Measurements from ENCODE around the gene PES1.

Gene PES1

DNA sequence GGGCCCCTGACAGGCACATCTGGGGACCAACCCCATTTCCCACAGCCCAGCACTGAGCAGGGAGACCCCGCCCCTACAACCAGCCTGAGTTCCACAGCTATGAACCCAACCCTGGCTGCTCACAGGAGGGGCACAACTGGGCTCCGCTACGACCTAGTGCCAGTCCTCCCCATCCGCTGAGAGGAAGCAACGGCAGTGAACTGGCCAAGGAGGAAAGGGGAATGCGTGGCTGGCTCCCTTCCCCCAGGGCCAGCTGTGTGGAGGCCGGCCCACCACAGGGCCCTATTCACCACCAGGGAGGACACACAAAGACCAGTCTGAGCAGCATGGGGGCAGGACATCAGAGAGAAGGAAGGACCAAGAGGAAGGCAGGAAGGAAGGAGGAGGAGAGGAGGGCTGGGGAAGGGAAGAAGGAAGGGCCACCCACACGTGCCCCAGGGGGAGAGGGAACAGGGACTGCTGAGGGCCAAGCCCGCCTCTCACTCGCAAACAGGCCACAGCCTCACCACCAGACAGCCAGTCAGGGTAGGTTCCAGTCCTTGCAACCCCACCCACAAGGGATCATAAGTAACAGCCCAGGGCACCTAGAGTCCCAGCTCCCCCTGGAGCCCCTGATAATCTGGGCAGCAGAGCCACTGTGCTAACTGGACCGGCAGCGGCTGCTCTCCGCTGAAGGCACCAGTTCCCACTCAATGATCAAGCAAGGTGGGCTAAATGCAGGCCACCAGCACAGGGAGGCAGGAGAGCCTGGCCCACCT lies 8.7 kb downstream of the PES1 start:
- Mint-ChIP-seq H3K36me3 (ENCODE audit: insufficient read depth) (peaks cover 66% of the 10 kb centered on the region), H3K4me3 (no peak overlapping the region)
- ATAC-seq (replicated peaks; ENCODE audit: extremely low read depth, poor library complexity, severe bottlenecking), result no peak

DNA sequence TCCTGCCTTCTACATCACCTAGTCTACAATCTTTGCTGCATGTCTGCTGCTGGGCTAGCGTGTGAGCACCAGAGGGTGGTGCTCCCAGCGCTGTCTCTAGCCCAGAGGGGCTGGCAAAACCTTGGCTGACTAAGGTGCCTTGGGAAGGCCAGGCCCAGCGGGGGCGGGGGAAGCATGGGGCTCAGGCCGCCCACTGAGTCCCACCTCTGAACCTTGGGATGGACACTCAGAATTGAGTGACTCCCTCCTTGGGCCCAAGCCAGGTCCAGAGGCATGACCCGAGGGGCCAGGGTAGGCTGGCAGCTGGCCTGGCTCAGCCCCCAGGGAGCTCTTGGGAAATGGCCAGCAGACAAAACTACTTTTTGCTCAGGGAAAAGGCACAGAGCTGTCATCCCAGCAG lies 9.7 kb downstream of the PES1 start:
- Mint-ChIP-seq H3K36me3 (ENCODE audit: insufficient read depth) (peaks cover 67% of the 10 kb centered on the region), H3K4me3 (no peak overlapping the region)

More for the DNA sequence above, 8.7 kb downstream of the PES1 start:
- DNase-seq (ENCODE audit: low spot score in 2 of 2), result no peak
- Mint-ChIP-seq H3K4me1 (no peaks in the 10 kb centered on the region), H3K27me3 (no peaks in the 10 kb centered on the region), H3K27ac (ENCODE audit: low read depth) (no peak overlapping the region), H3K9me3 (no peaks in the 10 kb centered on the region)

DNA sequence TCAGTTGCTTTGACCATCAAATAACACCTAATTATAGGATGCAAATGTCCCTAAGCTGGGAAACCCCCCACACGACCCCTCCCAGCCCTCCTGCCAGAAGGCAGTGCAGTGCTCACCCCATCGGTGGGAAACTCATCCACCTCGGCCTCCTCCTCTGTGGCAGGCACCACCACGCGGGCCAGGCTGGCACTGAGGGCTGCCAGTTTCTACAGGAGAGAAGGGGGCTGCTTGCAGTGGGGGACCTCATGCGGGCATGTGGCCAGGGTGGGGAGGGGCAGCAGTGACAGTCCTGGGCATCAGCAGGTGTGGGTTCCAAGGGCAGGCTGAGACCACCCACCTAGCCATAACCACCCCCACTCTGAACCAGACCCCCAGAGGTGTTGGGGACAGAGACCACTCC lies 10.8 kb downstream of the PES1 start:
- Mint-ChIP-seq H3K27me3 (no peaks in the 10 kb centered on the region), H3K4me1 (no peaks in the 10 kb centered on the region), H3K36me3 (ENCODE audit: insufficient read depth) (peaks cover 61% of the 10 kb centered on the region), H3K27ac (ENCODE audit: low read depth) (peak overlapping the region; percentile 65), H3K4me3 (no peak overlapping the region), H3K9me3 (no peaks in the 10 kb centered on the region)
- no peak for ATAC-seq (replicated peaks; ENCODE audit: extremely low read depth, poor library complexity, severe bottlenecking)
- no peak for DNase-seq (ENCODE audit: low spot score in 2 of 2)

More for the DNA sequence above, 9.7 kb downstream of the PES1 start:
- ATAC-seq (replicated peaks; ENCODE audit: extremely low read depth, poor library complexity, severe bottlenecking) (no peak), DNase-seq (ENCODE audit: low spot score in 2 of 2) (no peak)
- H3K4me1 Mint-ChIP-seq, result no peaks in the 10 kb centered on the region
- H3K27ac Mint-ChIP-seq (ENCODE audit: low read depth), result no peak overlapping the region
- no peaks in the 10 kb centered on the region for H3K9me3 Mint-ChIP-seq
- no peaks in the 10 kb centered on the region for H3K27me3 Mint-ChIP-seq

DNA sequence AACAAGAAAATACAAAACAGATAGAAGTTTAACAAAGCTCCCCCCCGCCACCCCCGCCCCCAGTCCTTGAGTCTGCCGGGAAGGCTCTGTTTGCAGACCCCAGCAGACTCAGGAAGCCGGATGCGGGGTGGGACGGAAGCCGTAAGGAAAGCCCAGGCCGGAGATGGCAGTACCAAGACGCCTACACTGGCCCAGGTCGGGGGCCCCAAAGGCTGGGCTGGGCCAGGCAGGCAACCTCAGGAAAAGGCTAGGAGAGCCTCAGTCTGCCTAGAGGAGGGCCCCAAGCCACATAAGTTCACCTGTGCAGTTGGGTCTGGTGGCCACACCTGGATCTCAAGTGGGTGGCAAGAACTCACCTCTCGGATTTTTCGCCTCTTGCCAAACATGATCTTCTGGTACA lies 13.2 kb downstream of the PES1 start:
- Mint-ChIP-seq H3K36me3 (ENCODE audit: insufficient read depth) (peaks cover 47% of the 10 kb centered on the region), H3K27ac (ENCODE audit: low read depth) (no peak overlapping the region), H3K4me3 (no peak overlapping the region), H3K4me1 (no peaks in the 10 kb centered on the region), H3K9me3 (no peaks in the 10 kb centered on the region), H3K27me3 (no peaks in the 10 kb centered on the region)
- ATAC-seq (replicated peaks; ENCODE audit: extremely low read depth, poor library complexity, severe bottlenecking), result no peak
- no peak for DNase-seq (ENCODE audit: low spot score in 2 of 2)

DNA sequence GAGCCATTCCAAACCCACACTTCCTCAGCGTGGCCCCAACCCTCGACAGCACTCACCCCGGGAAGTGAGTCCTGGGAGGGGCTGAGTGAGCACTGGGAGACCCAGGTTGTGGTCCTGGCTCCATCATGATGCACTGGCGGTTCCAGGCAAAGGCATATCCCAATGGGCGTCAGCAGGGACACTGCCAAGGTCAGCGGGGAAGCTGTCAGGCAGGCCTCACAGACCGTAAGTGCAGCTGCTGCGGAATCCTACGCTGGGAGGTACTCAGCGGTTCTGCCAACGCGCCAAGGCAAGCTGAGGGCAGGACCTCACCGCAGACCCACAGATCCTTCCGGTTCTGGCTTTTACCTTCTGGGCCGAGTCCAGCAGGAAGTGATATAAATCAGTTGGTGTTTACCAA lies 15.9 kb downstream of the PES1 start:
- no peaks in the 10 kb centered on the region for H3K9me3 Mint-ChIP-seq
- peaks cover 40% of the 10 kb centered on the region for H3K36me3 Mint-ChIP-seq (ENCODE audit: insufficient read depth)
- DNase-seq (ENCODE audit: low spot score in 2 of 2) (no peak), ATAC-seq (replicated peaks; ENCODE audit: extremely low read depth, poor library complexity, severe bottlenecking) (no peak)
- no peak overlapping the region for H3K27ac Mint-ChIP-seq (ENCODE audit: low read depth)
- no peaks in the 10 kb centered on the region for H3K4me1 Mint-ChIP-seq
- H3K4me3 Mint-ChIP-seq, result no peak overlapping the region
- H3K27me3 Mint-ChIP-seq, result no peaks in the 10 kb centered on the region

DNA sequence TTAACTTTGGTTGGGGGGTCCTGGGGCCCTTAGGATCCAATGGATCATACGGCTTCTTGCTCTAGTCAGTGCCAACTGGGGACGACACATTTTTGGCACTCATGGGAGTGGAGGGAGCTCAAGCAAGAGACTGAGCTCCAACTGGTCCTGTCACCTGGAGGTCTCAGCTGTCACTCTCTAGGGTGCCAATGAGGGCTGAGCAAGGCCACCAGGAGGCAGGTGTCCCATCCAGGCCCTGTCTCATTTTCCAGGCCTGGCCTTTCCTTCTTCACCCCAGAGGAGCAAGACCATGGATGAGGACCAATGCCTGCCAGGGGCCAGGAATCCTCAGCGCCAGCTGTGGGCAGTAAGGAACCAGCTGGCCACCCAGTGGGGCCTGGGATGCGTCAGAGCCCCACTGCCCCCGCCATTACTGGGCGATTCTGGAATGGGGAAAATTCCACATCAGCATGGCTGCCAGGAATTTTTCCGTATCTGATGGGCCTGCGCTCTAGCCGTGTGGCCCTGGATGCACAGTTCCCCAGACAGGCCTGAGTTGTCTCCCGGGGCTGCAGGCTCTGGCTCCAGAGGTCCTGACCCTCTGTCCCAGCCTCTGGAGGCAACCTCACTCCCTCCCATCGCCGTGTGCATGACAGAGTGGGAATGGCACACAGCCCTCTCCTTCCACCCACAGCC lies 16.6 kb downstream of the PES1 start:
- H3K4me3 Mint-ChIP-seq, result no peak overlapping the region
- H3K27ac Mint-ChIP-seq (ENCODE audit: low read depth), result no peak overlapping the region
- DNase-seq (ENCODE audit: low spot score in 2 of 2), result no peak
- no peaks in the 10 kb centered on the region for H3K27me3 Mint-ChIP-seq
- peaks cover 34% of the 10 kb centered on the region for H3K36me3 Mint-ChIP-seq (ENCODE audit: insufficient read depth)
- ATAC-seq (replicated peaks; ENCODE audit: extremely low read depth, poor library complexity, severe bottlenecking), result no peak
- no peaks in the 10 kb centered on the region for H3K4me1 Mint-ChIP-seq
- no peaks in the 10 kb centered on the region for H3K9me3 Mint-ChIP-seq

DNA sequence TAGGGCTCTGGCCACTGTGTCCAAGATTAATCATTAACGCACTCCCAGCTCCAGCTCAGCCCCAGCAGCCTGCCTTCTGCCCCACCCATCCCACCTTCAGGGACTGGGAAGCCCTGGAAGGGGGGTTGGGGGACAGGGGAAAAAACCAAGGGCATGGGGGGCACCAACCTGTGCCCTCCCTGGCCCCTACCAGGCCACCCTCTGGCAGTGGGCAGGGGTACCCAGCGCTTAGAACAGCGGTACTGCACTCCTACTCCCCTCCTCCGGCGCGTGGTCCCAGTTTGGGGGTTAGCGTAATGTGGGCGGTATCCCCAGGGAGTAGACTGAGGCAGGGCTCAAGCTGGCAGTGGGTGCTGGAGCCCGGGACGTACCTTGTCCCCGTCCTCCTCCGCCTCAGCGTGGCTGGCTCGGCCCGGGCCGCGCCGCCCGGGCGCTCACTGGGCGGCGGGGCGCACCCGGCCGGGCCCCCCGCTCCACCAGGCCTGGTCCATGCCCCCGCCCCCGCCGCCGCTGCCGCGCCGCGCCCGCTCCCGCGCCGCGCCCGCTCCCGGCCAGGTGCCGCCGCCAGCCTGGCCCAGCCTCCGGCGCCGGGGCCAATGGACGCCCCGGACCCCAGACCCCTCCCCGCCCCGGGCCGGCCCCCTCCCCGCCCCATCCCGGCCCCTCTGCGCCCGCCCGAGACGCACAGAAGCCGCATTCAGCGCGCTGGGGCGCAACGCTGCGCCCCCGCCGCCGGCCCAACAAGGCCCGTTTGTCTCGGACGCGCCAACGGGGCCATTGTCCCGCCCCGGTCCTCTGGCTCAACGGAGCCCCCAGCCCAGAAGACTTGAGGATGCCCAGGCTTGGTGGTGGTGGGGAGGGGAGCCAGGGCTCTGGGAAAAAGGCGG lies 17.4 kb downstream of the PES1 start, which contains the start of gene GAL3ST1:
GAL3ST1 (minus strand) TSS at position 571 of the 887 bp plus-strand sequence. CDS start 17,273 bp downstream, outside the sequence.
- no peaks in the 10 kb centered on the region for H3K4me1 Mint-ChIP-seq
- H3K9me3 Mint-ChIP-seq, result no peaks in the 10 kb centered on the region
- H3K27me3 Mint-ChIP-seq, result no peaks in the 10 kb centered on the region
- no peak for ATAC-seq (replicated peaks; ENCODE audit: extremely low read depth, poor library complexity, severe bottlenecking)
- no peak within 1 kb of the TSS for H3K27ac Mint-ChIP-seq (ENCODE audit: low read depth)
- no peak within 1 kb of the TSS for H3K4me3 Mint-ChIP-seq
- H3K36me3 Mint-ChIP-seq (ENCODE audit: insufficient read depth), result peaks cover 28% of the 10 kb centered on the region
- DNase-seq (ENCODE audit: low spot score in 2 of 2), result no peak

DNA sequence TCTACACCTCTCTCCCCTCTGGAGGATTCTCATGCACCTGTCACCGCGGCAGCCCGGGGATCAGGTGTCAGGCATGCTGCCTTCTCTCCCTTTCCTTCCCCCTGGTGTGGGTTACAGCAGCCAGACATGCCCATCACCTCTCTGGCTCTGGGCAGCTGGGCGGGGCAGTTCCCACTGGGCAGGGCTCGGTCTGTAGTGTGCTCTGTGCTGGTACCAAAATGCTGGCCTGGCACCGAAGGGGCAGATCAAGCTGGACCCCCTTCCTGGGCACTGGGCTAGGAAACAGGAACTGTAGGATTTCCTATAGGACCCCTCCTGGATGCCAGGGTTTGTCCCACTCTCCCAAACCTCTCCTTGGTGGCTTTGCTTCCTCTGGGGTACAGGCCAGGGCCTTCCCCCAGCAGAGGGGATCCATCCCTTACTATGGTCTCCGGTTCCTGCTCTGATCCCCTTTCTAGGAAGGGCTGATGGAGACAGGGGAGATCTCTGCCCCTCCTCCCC lies 18.1 kb downstream of the PES1 start:
- DNase-seq (ENCODE audit: low spot score in 2 of 2) (no peak), ATAC-seq (replicated peaks; ENCODE audit: extremely low read depth, poor library complexity, severe bottlenecking) (no peak)
- H3K36me3 Mint-ChIP-seq (ENCODE audit: insufficient read depth), result peaks cover 23% of the 10 kb centered on the region
- no peaks in the 10 kb centered on the region for H3K27me3 Mint-ChIP-seq
- H3K4me1 Mint-ChIP-seq, result no peaks in the 10 kb centered on the region
- H3K9me3 Mint-ChIP-seq, result no peaks in the 10 kb centered on the region
- H3K4me3 Mint-ChIP-seq, result no peak overlapping the region
- no peak overlapping the region for H3K27ac Mint-ChIP-seq (ENCODE audit: low read depth)

DNA sequence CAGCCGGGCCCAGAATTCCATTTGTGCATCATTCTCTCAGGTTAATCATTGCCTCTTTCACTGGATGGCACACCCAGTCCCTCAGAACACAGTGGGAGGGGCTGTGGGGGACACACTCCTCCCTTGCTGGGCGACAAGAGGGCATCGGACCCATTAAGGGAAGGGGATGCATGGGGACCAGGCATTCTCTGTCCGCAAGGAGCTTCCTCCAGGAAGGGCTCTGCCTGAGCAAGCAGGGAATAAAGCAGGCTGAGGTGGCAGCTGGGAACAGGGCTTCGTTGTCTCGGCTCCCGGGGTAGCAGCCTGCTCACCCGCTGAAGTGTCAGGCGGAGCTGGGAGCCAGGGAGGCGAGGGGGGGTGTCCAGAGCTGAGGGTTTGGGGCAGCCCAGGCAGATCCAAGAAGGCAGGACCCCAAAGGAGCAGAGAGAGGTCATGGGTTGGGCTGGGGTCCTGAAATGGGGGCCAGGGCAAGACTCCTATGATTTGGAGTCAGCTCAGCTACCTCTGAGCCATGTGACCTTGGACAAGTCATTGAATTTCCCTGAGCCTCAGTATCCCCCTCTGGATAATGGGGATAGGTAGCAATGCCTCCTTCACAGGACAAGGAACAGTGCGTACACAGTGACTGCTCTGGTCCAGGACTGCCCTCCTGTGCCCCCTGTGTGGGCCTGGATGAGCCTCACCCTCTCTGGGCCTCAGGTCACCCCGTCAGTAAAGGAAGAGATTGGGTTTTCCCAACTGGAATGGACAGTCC lies 18.7 kb downstream of the PES1 start:
- ATAC-seq (replicated peaks; ENCODE audit: extremely low read depth, poor library complexity, severe bottlenecking), result no peak
- H3K27ac Mint-ChIP-seq (ENCODE audit: low read depth), result no peak overlapping the region
- no peaks in the 10 kb centered on the region for H3K9me3 Mint-ChIP-seq

DNA sequence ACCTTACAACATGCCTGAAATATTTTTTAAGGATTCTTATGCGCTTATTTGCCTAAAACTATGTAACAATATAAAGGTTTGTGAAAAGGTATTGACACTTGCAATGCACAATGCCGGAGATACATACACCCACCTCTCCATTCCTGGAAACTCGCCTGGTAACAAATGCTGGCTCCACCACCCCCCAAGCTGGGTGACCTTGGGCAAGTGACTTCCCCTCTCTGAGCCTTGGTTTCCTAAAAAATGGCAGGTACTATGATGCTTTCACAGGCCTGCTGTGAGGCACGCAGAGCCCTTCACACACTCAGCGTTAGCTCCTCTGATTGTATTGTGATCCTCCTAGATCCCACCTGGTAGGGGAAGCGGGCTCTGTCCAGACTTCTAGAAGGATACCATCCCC lies 19.5 kb downstream of the PES1 start:
- ATAC-seq (replicated peaks; ENCODE audit: extremely low read depth, poor library complexity, severe bottlenecking) (no peak), DNase-seq (ENCODE audit: low spot score in 2 of 2) (no peak)
- H3K27ac Mint-ChIP-seq (ENCODE audit: low read depth), result no peak overlapping the region
- H3K4me1 Mint-ChIP-seq, result no peaks in the 10 kb centered on the region
- no peaks in the 10 kb centered on the region for H3K9me3 Mint-ChIP-seq
- no peak overlapping the region for H3K4me3 Mint-ChIP-seq
- no peaks in the 10 kb centered on the region for H3K27me3 Mint-ChIP-seq
- peaks cover 10% of the 10 kb centered on the region for H3K36me3 Mint-ChIP-seq (ENCODE audit: insufficient read depth)

More for the DNA sequence above, 18.7 kb downstream of the PES1 start:
- no peak for DNase-seq (ENCODE audit: low spot score in 2 of 2)
- Mint-ChIP-seq H3K27me3 (no peaks in the 10 kb centered on the region), H3K36me3 (ENCODE audit: insufficient read depth) (peaks cover 18% of the 10 kb centered on the region), H3K4me1 (no peaks in the 10 kb centered on the region), H3K4me3 (no peak overlapping the region)

DNA sequence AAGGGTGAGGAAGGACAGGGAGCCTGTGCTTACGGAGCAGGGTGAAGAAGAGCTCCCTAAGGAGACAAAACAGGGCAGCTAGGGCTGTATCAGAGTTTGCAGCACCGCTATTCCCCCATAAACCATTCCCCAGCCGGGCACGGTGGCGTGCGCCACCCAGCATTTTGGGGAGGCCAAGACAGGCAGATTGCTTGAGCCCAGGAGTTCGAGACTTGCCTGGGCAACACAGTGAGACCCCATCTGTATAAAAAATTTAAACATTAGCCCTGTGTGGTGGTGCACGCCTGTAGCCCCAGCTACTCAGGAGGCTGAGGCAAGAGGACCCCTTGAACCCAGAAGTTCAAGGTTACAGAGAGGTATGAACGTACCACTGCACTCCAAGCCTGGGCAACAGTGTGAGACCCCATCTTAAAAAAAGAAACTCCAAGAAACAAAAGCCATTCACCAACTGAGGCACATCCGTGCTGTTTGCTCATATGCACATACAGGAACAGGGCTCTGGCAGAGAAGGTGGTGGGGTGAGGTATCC lies 22.0 kb downstream of the PES1 start:
- DNase-seq (ENCODE audit: low spot score in 2 of 2) (no peak), ATAC-seq (replicated peaks; ENCODE audit: extremely low read depth, poor library complexity, severe bottlenecking) (no peak)
- Mint-ChIP-seq H3K4me3 (no peak overlapping the region), H3K36me3 (ENCODE audit: insufficient read depth) (no peaks in the 10 kb centered on the region), H3K9me3 (no peaks in the 10 kb centered on the region), H3K4me1 (no peaks in the 10 kb centered on the region), H3K27ac (ENCODE audit: low read depth) (no peak overlapping the region), H3K27me3 (no peaks in the 10 kb centered on the region)
